ENCODE measurements around the gene RUSF1. TPM values are rescaled to one million over a fixed set of nuclear protein-coding genes. Genes with fewer than 3 reads are reported as not detected.

Gene RUSF1
- total RNA-seq, 2 donors from 2014 or later, result 56.7 to 60.7 TPM

- Mint-ChIP-seq H3K4me3 (no peak overlapping the region), H3K27me3 (peaks cover 10% of the 10 kb centered on the region), H3K36me3 (ENCODE audit: low read depth) (peaks cover 2% of the 10 kb centered on the region), H3K4me1 (peaks cover 9% of the 10 kb centered on the region), H3K27ac (no peak overlapping the region)
- H3K9me3 ChIP-seq (ENCODE audit: control insufficient read depth, low read length, poor library complexity, severe bottlenecking), result no peaks in the 10 kb centered on the region
- ATAC-seq, result no peak
- no peak for DNase-seq
Measured at GRCh38 chr16:31467858-31468257, 40.3 kb downstream of the RUSF1 start.

- H3K4me1 Mint-ChIP-seq, result peaks cover 9% of the 10 kb centered on the region
- DNase-seq, result no peak
- peak overlapping the region; percentile 45 for H3K4me3 Mint-ChIP-seq
- no peak for ATAC-seq
- H3K27me3 Mint-ChIP-seq, result peaks cover 5% of the 10 kb centered on the region
- peaks cover 2% of the 10 kb centered on the region for H3K36me3 Mint-ChIP-seq (ENCODE audit: low read depth)
- no peaks in the 10 kb centered on the region for H3K9me3 ChIP-seq (ENCODE audit: control insufficient read depth, low read length, poor library complexity, severe bottlenecking)
- peak overlapping the region; percentile 54 for H3K27ac Mint-ChIP-seq
Measured at GRCh38 chr16:31467151-31467773, 40.9 kb downstream of the RUSF1 start.

- no peak overlapping the region for H3K4me3 Mint-ChIP-seq
- H3K4me1 Mint-ChIP-seq, result peaks cover 9% of the 10 kb centered on the region
- H3K27me3 Mint-ChIP-seq, result peaks cover 5% of the 10 kb centered on the region
- peak overlapping the region; percentile 54 for H3K27ac Mint-ChIP-seq
- ATAC-seq (no peak), DNase-seq (no peak)
- peaks cover 2% of the 10 kb centered on the region for H3K36me3 Mint-ChIP-seq (ENCODE audit: low read depth)
- H3K9me3 ChIP-seq (ENCODE audit: control insufficient read depth, low read length, poor library complexity, severe bottlenecking), result no peaks in the 10 kb centered on the region
Measured at GRCh38 chr16:31466381-31466841, 41.8 kb downstream of the RUSF1 start.

GRCh38 chr16:31465788-31466370 lies 42.3 kb downstream of the RUSF1 start:
- Mint-ChIP-seq H3K4me1 (peaks cover 10% of the 10 kb centered on the region), H3K36me3 (ENCODE audit: low read depth) (peaks cover 2% of the 10 kb centered on the region), H3K27ac (no peak overlapping the region), H3K27me3 (no peaks in the 10 kb centered on the region), H3K4me3 (no peak overlapping the region)
- ATAC-seq, result no peak
- no peak for DNase-seq
- no peaks in the 10 kb centered on the region for H3K9me3 ChIP-seq (ENCODE audit: control insufficient read depth, low read length, poor library complexity, severe bottlenecking)

GRCh38 chr16:31464781-31465260 lies 43.4 kb downstream of the RUSF1 start:
- Mint-ChIP-seq H3K36me3 (ENCODE audit: low read depth) (peaks cover 2% of the 10 kb centered on the region), H3K4me3 (no peak overlapping the region), H3K27me3 (no peaks in the 10 kb centered on the region), H3K27ac (no peak overlapping the region), H3K4me1 (peaks cover 15% of the 10 kb centered on the region)
- no peak for DNase-seq
- no peaks in the 10 kb centered on the region for H3K9me3 ChIP-seq (ENCODE audit: control insufficient read depth, low read length, poor library complexity, severe bottlenecking)
- ATAC-seq, result no peak

- no peak overlapping the region for H3K27ac Mint-ChIP-seq
- DNase-seq, result no peak
Measured at GRCh38 chr16:31464348-31464769, 43.8 kb downstream of the RUSF1 start.

GRCh38 chr16:31461921-31462804 lies 46.0 kb downstream of the RUSF1 start:
- peaks cover 2% of the 10 kb centered on the region for H3K36me3 Mint-ChIP-seq (ENCODE audit: low read depth)
- H3K27ac Mint-ChIP-seq, result no peak overlapping the region
- no peaks in the 10 kb centered on the region for H3K27me3 Mint-ChIP-seq
- no peak for ATAC-seq
- DNase-seq, result no peak
- H3K9me3 ChIP-seq (ENCODE audit: control insufficient read depth, low read length, poor library complexity, severe bottlenecking), result no peaks in the 10 kb centered on the region
- H3K4me1 Mint-ChIP-seq, result peaks cover 24% of the 10 kb centered on the region
- H3K4me3 Mint-ChIP-seq, result no peak overlapping the region

More at GRCh38 chr16:31464348-31464769, 43.8 kb downstream of the RUSF1 start:
- H3K9me3 ChIP-seq (ENCODE audit: control insufficient read depth, low read length, poor library complexity, severe bottlenecking), result no peaks in the 10 kb centered on the region
- Mint-ChIP-seq H3K27me3 (no peaks in the 10 kb centered on the region), H3K36me3 (ENCODE audit: low read depth) (peaks cover 2% of the 10 kb centered on the region), H3K4me1 (peaks cover 15% of the 10 kb centered on the region), H3K4me3 (no peak overlapping the region)
- no peak for ATAC-seq

GRCh38 chr16:31461201-31461920 lies 46.8 kb downstream of the RUSF1 start:
- H3K27ac Mint-ChIP-seq, result no peak overlapping the region
- H3K4me3 Mint-ChIP-seq, result peak overlapping the region; percentile 45

GRCh38 chr16:31460582-31461002 lies 47.6 kb downstream of the RUSF1 start:
- peaks cover 2% of the 10 kb centered on the region for H3K36me3 Mint-ChIP-seq (ENCODE audit: low read depth)
- ATAC-seq (no peak), DNase-seq (no peak)
- no peaks in the 10 kb centered on the region for H3K27me3 Mint-ChIP-seq
- H3K9me3 ChIP-seq (ENCODE audit: control insufficient read depth, low read length, poor library complexity, severe bottlenecking), result no peaks in the 10 kb centered on the region
- H3K27ac Mint-ChIP-seq, result no peak overlapping the region
- no peak overlapping the region for H3K4me3 Mint-ChIP-seq
- H3K4me1 Mint-ChIP-seq, result peaks cover 21% of the 10 kb centered on the region

More at GRCh38 chr16:31461201-31461920, 46.8 kb downstream of the RUSF1 start:
- Mint-ChIP-seq H3K36me3 (ENCODE audit: low read depth) (peaks cover 2% of the 10 kb centered on the region), H3K27me3 (no peaks in the 10 kb centered on the region), H3K4me1 (peaks cover 19% of the 10 kb centered on the region)
- no peaks in the 10 kb centered on the region for H3K9me3 ChIP-seq (ENCODE audit: control insufficient read depth, low read length, poor library complexity, severe bottlenecking)
- no peak for DNase-seq
- no peak for ATAC-seq

GRCh38 chr16:31459687-31460581 lies 48.3 kb downstream of the RUSF1 start:
- H3K4me3 Mint-ChIP-seq, result peak overlapping the region; percentile 91
- DNase-seq (peak; percentile 100), ATAC-seq (peak; percentile 83)
- H3K27me3 Mint-ChIP-seq, result no peaks in the 10 kb centered on the region
- H3K4me1 Mint-ChIP-seq, result peaks cover 24% of the 10 kb centered on the region
- H3K36me3 Mint-ChIP-seq (ENCODE audit: low read depth), result peaks cover 2% of the 10 kb centered on the region
- no peaks in the 10 kb centered on the region for H3K9me3 ChIP-seq (ENCODE audit: control insufficient read depth, low read length, poor library complexity, severe bottlenecking)
- peak overlapping the region; percentile 83 for H3K27ac Mint-ChIP-seq

- DNase-seq (peak; percentile 91 to 95 (median 91)), ATAC-seq (peak; percentile 78)
- Mint-ChIP-seq H3K27ac (peak within 1 kb of the TSS; percentile 83), H3K27me3 (no peaks in the 10 kb centered on the region), H3K4me1 (peaks cover 24% of the 10 kb centered on the region), H3K36me3 (ENCODE audit: low read depth) (peaks cover 2% of the 10 kb centered on the region), H3K4me3 (peak within 1 kb of the TSS; percentile 91)
- H3K9me3 ChIP-seq (ENCODE audit: control insufficient read depth, low read length, poor library complexity, severe bottlenecking), result no peaks in the 10 kb centered on the region
Measured at GRCh38 chr16:31458844-31459686, 49.1 kb downstream of the RUSF1 start, which contains the start of gene ARMC5. Gene ARMC5 (plus strand): TSS chr16:31459501. CDS start chr16:31459525, 24 bp downstream.

Measured in T-helper 17 cell (primary cell).